HG03460 (cell line): ENCODE measurements around the gene EXOC4.
"Not testable (repeated sequence)": the region's sequence is repeated elsewhere in the genome, so short reads cannot be mapped to it uniquely, and the experiment has no call there.

Experiments used
- ATAC-seq: cut with Tn5 transposase; IDR thresholded peaks from one replicate; pipeline ENCODE4 v1.9.1; 2021; ENCODE audit not compliant: unreplicated experiment

The EXOC4 gene

GRCh38 chr7:133252858-133253518 is at the start of gene EXOC4:
Gene EXOC4, plus strand, starts transcription at chr7:133253078.
- ATAC-seq, result peak; percentile 98

DNA sequence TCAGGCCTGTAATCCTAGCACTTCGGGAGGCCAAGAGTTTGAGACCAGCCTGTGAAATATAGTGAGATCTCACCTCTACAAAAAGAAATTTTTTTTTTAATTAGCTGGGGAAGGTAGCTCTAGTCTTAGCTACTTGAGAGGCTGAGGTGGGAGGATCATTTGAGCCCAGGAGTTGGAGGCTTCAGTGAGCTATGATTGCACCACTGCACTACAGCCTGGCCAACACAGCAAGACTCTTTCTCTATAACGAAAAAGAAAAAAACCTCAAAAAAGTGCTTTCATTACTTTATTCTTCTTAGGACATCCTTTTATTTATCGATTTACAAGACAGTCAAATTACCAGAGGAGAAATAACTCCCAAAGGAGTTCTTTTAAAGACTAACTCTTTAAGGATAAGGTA is 49.4 kb upstream of the EXOC4 start:
- ATAC-seq, result no peak

DNA sequence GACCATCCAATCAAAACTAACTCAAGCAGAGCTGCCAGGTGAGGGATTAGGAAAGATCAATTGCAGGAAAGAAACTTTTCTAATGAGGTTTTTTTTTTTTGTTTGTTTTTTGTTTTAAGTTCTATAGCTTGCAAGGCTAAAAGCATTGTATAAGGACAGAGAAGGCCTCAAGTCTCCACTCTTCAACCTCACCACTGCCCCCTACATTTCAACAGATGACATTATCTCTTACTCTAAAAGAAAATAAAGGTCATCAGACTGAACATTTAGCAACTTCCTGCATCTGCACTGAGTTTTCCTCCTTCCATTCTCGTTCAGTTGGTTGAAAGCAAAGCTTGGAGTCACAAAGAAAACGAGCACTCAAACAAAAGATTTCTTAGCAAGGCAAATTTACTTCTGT is 45.2 kb upstream of the EXOC4 start:
- ATAC-seq, result no peak

DNA sequence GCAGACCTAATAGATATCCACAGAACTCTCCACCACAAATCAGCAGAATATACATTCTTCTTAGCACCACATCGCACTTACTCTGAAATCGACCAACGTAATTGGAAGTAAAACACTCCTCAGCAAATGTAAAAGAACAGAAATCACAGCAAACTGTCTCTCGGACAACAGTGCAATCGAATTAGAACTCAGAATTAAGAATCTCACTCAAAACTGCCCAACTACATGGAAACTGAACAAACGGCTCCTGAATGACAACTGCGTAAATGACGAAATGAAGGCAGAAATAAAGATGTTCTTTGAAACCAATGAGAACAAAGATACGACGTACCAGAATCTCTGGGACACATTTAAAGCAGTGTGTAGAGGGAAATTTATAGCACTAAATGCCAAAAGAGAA is 42.1 kb upstream of the EXOC4 start:
- ATAC-seq, result not testable (repeated sequence)

DNA sequence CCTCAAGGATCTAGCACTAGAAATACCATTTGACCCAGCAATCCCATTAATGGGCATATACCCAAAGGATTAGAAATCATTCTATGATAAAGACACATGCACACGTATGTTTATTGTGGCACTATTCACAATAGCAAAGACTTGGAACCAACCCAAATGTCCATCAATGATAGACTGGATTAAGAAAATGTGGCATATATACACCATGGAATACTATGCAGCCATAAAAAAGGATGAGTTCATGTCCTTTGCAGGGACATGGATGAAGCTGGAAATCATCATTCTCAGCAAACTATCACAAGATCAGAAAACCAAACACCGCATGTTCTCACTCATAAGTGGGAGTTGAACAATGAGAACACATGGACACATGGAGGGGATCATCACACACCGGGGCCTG is 39.1 kb upstream of the EXOC4 start:
- not testable (repeated sequence) for ATAC-seq

DNA sequence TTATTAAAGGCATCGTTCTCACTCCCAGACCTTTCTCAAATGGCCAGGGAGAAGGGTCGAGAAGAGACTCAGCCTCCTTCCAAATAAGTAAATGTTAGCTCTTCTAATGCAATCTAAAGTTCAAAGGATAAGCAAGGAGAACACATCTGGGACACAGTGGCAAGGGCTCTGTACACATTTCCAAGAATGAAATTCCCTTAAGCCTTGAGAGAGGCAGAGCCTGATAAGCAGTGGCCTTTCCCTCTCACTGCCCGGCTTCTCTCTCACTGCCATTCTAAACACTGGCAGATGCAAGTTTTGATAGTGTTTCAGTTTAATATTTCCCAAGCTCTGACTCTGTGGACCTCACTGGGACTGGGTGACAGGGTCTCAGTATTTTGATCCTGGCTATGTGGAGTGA is 35.1 kb upstream of the EXOC4 start:
- no peak for ATAC-seq

DNA sequence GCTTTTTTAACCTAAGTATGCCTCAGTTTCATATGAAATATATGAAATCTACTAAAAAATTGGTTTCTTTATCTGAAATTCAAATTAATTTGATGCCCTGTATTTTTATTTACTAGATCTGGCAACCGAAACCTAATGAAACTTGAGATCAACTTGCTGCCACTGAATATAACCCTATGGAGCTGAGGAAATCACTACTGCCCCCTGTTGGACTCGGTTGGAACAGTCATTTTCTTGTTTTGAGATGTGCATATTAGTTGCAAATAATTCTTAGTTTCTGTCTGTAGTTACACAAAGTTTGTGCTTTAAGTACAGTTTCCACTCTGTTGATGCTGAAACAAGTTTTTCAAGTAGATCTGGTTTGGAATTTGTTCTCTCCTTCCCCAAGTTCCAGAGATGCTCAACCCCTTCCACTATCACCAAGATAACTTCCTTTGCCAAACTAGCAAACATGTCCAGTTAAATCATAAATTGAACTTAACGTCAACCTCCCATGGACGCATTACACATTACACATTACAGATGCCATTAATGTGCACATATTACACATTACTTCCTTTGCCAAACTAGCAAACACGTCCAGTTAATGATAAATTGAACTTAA is 22.2 kb upstream of the EXOC4 start:
- no peak for ATAC-seq

- no peak for ATAC-seq
These were observed 19.7 kb upstream of the EXOC4 start for GRCh38 chr7:133233142-133233541.

DNA sequence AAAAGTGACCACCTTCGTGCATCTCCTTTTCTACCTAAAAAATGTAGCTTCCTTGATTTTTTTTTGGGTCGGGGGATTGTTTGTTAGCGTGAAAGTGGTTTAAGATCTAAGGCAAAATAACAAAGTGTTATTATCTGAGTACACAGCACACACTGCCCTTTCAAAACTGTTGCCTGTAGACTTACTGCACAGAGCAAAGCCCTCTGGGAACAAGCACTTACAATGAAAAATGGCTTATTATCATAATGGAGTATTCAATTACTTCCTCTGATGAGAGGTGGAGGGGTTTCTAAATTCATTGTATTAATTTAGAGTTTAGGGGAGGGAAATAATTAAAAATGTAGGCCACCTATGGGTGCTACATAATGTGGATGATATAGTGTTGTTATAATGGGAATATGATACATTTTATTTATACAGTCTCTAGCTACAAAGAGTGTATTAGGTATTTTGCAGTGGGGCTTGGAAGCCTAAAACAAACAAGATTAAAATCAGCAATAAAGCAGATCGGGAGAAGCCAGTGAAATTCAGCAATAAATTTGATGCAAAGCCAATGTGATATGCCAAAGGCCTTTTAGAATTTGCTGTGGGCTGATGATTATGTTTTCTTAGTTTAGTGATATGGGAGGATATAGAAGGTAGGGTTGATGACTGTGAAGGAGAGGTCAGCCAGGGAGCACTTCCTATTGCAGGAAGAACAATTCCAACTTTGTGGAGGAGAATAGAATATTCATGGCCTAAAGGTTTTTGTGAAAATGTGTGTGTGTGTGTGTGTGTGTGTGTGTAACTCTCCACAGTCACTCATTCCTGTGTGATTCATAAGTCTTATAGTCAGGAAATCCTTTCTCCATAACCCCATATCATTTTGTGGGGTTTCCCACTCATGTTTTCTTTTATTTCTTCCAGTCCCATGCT is 17.7 kb upstream of the EXOC4 start:
- ATAC-seq, result no peak

- ATAC-seq, result no peak
These were observed 15.3 kb upstream of the EXOC4 start for GRCh38 chr7:133237545-133237944.

DNA sequence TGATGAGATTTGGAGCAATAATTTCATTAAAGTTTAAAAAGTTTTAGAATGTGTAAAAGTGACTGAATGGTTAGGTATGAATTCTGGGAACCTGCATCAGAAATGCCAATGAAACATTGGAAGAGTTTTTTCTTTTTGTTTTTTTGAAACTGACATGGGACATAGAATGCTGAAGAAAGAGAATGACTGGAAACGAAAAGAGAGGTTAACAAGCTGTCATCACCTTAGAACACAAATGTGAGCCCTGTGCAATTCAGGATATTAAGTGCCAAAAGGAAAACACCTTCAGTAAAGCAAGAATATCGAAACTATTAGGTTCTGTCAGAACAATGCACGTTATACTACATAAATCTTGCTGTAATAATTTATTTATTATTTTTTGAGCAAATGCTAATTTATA is 12.6 kb upstream of the EXOC4 start:
- ATAC-seq, result no peak

GRCh38 chr7:133246558-133246957 is 6.3 kb upstream of the EXOC4 start:
- no peak for ATAC-seq

DNA sequence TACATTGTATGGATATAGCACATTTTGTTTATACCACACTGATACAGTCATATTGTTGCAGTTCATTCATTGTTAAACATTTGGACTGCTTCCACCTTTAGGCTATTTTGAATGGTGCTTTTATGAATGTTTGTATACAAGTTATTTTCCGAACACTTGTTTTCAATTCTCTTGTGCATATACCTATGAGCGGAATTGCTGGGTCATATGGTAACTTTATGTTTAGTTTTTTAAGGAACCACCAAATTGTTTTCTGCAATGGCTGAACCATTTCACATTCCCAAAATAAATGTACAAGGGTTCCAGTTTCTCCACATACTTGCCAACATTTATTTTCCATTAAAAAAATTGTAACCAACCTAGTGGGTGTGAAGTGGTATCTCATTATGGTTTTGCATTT is 4.0 kb upstream of the EXOC4 start:
- no peak for ATAC-seq

GRCh38 chr7:133252506-133252857 is 396 bp upstream of the EXOC4 start:
- no peak for ATAC-seq

GRCh38 chr7:133253519-133253875 is 619 bp downstream of the EXOC4 start:
- no peak for ATAC-seq

GRCh38 chr7:133255486-133255885 is 2.6 kb downstream of the EXOC4 start:
- no peak for ATAC-seq

DNA sequence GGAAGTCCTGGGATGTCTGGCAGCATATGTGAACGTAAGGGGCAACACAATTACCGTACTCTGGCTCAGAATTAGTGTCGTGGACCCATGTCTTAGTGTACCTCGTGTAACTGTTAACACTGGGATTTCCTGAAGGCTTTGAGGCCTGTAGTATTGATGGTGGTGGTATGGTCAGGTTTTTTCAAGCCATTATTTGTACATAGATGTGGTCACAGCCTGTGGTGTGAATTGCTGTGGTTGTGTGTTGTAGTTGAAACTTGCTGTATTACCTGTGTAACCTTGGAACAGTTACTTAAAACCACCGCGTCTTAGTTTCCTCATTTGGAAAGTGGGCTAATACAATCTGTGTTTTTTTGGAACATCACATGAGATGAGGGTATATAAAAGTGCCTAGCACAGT is 5.3 kb downstream of the EXOC4 start:
- no peak for ATAC-seq

DNA sequence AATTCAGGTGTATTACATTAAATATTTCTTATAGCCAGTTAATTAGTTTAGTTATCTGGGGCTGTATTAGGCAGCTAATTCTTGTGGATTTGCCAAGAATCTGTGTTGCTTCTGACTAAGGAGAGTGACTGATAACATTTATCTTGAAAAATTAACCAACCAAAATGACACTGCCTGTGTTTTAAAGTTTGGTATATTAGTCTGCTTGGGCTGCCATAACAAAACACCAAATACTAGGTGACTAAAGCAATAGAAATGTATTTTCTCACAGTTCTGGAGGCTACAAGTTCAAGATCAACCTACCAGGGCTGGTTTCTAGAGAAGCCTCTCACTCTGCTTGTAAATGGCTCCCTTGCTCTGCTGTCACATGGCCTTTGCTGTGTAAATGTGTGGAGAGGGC is 12.9 kb downstream of the EXOC4 start:
- no peak for ATAC-seq

GRCh38 chr7:133268355-133268754 is 15.5 kb downstream of the EXOC4 start:
- ATAC-seq, result no peak

- ATAC-seq, result no peak
These were observed 19.5 kb downstream of the EXOC4 start for GRCh38 chr7:133272336-133272735.

- no peak for ATAC-seq
These were observed 20.3 kb downstream of the EXOC4 start for GRCh38 chr7:133273227-133273626.

DNA sequence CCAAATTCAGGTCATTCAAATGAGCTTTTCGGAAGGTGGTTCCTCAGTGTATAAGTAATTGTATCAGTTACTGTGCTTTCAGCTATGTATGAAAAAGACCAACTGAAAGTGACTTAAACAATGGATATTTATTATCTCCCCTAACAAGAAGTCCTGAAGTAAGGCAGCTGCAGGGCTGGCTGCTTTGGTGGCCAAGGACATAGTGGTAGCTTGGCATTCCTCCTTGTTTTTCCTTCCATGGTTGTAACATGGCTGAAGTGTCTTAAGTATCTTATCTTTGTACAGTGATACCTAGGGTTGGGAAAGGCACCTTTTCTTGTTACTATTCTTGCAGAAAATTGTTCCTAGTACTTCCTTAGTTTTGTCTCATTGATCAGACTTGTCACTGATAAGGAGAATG is 21.4 kb downstream of the EXOC4 start:
- ATAC-seq, result no peak
